ENCODE measurements around the gene DPP6. TPM values are rescaled to one million over a fixed set of nuclear protein-coding genes. Genes with fewer than 3 reads are reported as not detected.

The DPP6 gene
- total RNA-seq, 1 donor from 2014 or later = 0.48 TPM

- H3K27ac Mint-ChIP-seq (ENCODE audit: unreplicated experiment) = no peak overlapping the region
Measured at GRCh38 chr7:154577141-154577873, 525.1 kb downstream of the DPP6 start.

GRCh38 chr7:154578336-154578735 lies 526.1 kb downstream of the DPP6 start:
- Mint-ChIP-seq H3K9me3 (ENCODE audit: unreplicated experiment) (peaks cover 7% of the 10 kb centered on the region), H3K36me3 (ENCODE audit: low read depth, unreplicated experiment) (no peaks in the 10 kb centered on the region), H3K4me3 (ENCODE audit: unreplicated experiment) (no peak overlapping the region), H3K4me1 (ENCODE audit: low read depth, unreplicated experiment) (no peaks in the 10 kb centered on the region), H3K27ac (ENCODE audit: unreplicated experiment) (no peak overlapping the region), H3K27me3 (ENCODE audit: low read depth, unreplicated experiment) (peaks cover 30% of the 10 kb centered on the region)
- H3K4me2 ChIP-seq (ENCODE audit: low read length) = no peak overlapping the region
- H3K27me3 ChIP-seq (ENCODE audit: insufficient read depth, low read length) = no peaks in the 10 kb centered on the region
- H4K20me1 ChIP-seq (ENCODE audit: insufficient read depth, low read length) = no peaks in the 10 kb centered on the region
- H2AFZ ChIP-seq (ENCODE audit: low read depth, low read length) = no peak overlapping the region
- H3K79me2 ChIP-seq (ENCODE audit: insufficient read depth, low read length) = no peaks in the 10 kb centered on the region
- no peaks in the 10 kb centered on the region for H3K4me1 ChIP-seq (ENCODE audit: insufficient read depth, low read length)
- H3K27ac ChIP-seq (ENCODE audit: low read depth, low read length) = no peak overlapping the region
- no peak overlapping the region for H3K4me3 ChIP-seq (ENCODE audit: insufficient read depth, low read depth, low read length)
- H3K9me3 ChIP-seq (ENCODE audit: insufficient read depth, low read depth, low read length) = peaks cover 15% of the 10 kb centered on the region
- FAIRE-seq (no peak), DNase-seq (ENCODE audit: low read depth) (peak; percentile 66)
- TF ChIP-seq EZH2 (IDR thresholded peaks at IDR 0.05; ENCODE audit: insufficient read depth, low read length) (no peak), CTCF (IDR thresholded peaks at IDR 0.05; ENCODE audit: insufficient read depth, low read depth, low read length) (no peak)
- H3K36me3 ChIP-seq (ENCODE audit: insufficient read depth, low read length) = no peaks in the 10 kb centered on the region
- no peak overlapping the region for H3K9ac ChIP-seq (ENCODE audit: low read length)

More at GRCh38 chr7:154577141-154577873, 525.1 kb downstream of the DPP6 start:
- Histone ChIP-seq H3K4me1 (ENCODE audit: insufficient read depth, low read length) (no peaks in the 10 kb centered on the region), H3K9ac (ENCODE audit: low read length) (no peak overlapping the region), H3K4me3 (ENCODE audit: insufficient read depth, low read depth, low read length) (no peak overlapping the region), H3K36me3 (ENCODE audit: insufficient read depth, low read length) (no peaks in the 10 kb centered on the region), H4K20me1 (ENCODE audit: insufficient read depth, low read length) (no peaks in the 10 kb centered on the region), H2AFZ (ENCODE audit: low read depth, low read length) (no peak overlapping the region), H3K9me3 (ENCODE audit: insufficient read depth, low read depth, low read length) (peaks cover 15% of the 10 kb centered on the region), H3K4me2 (ENCODE audit: low read length) (no peak overlapping the region), H3K27me3 (ENCODE audit: insufficient read depth, low read length) (no peaks in the 10 kb centered on the region), H3K27ac (ENCODE audit: low read depth, low read length) (no peak overlapping the region), H3K79me2 (ENCODE audit: insufficient read depth, low read length) (no peaks in the 10 kb centered on the region)
- peaks cover 5% of the 10 kb centered on the region for H3K9me3 Mint-ChIP-seq (ENCODE audit: unreplicated experiment)
- FAIRE-seq (no peak), DNase-seq (ENCODE audit: low read depth) (peak; percentile 1)
- peaks cover 21% of the 10 kb centered on the region for H3K27me3 Mint-ChIP-seq (ENCODE audit: low read depth, unreplicated experiment)
- H3K36me3 Mint-ChIP-seq (ENCODE audit: low read depth, unreplicated experiment) = no peaks in the 10 kb centered on the region
- TF ChIP-seq EZH2 (IDR thresholded peaks at IDR 0.05; ENCODE audit: insufficient read depth, low read length) (no peak), CTCF (IDR thresholded peaks at IDR 0.05; ENCODE audit: insufficient read depth, low read depth, low read length) (no peak)
- no peaks in the 10 kb centered on the region for H3K4me1 Mint-ChIP-seq (ENCODE audit: low read depth, unreplicated experiment)
- H3K4me3 Mint-ChIP-seq (ENCODE audit: unreplicated experiment) = no peak overlapping the region

- H3K27ac Mint-ChIP-seq (ENCODE audit: unreplicated experiment) = no peak overlapping the region
- TF ChIP-seq EZH2 (IDR thresholded peaks at IDR 0.05; ENCODE audit: insufficient read depth, low read length) (no peak), CTCF (IDR thresholded peaks at IDR 0.05; ENCODE audit: insufficient read depth, low read depth, low read length) (no peak)
- H3K4me3 Mint-ChIP-seq (ENCODE audit: unreplicated experiment) = no peak overlapping the region
- H3K9ac ChIP-seq (ENCODE audit: low read length) = no peak overlapping the region
- no peak overlapping the region for H2AFZ ChIP-seq (ENCODE audit: low read depth, low read length)
- no peaks in the 10 kb centered on the region for H3K36me3 ChIP-seq (ENCODE audit: insufficient read depth, low read length)
- peaks cover 6% of the 10 kb centered on the region for H3K9me3 ChIP-seq (ENCODE audit: insufficient read depth, low read depth, low read length)
- H3K27ac ChIP-seq (ENCODE audit: low read depth, low read length) = no peak overlapping the region
- H4K20me1 ChIP-seq (ENCODE audit: insufficient read depth, low read length) = no peaks in the 10 kb centered on the region
- no peaks in the 10 kb centered on the region for H3K27me3 ChIP-seq (ENCODE audit: insufficient read depth, low read length)
- no peaks in the 10 kb centered on the region for H3K36me3 Mint-ChIP-seq (ENCODE audit: low read depth, unreplicated experiment)
- H3K79me2 ChIP-seq (ENCODE audit: insufficient read depth, low read length) = no peaks in the 10 kb centered on the region
- H3K4me1 Mint-ChIP-seq (ENCODE audit: low read depth, unreplicated experiment) = no peaks in the 10 kb centered on the region
- no peak overlapping the region for H3K4me3 ChIP-seq (ENCODE audit: insufficient read depth, low read depth, low read length)
- DNase-seq (ENCODE audit: low read depth) (no peak), FAIRE-seq (no peak)
- no peak overlapping the region for H3K4me2 ChIP-seq (ENCODE audit: low read length)
- H3K27me3 Mint-ChIP-seq (ENCODE audit: low read depth, unreplicated experiment) = peaks cover 36% of the 10 kb centered on the region
- peaks cover 7% of the 10 kb centered on the region for H3K9me3 Mint-ChIP-seq (ENCODE audit: unreplicated experiment)
- no peaks in the 10 kb centered on the region for H3K4me1 ChIP-seq (ENCODE audit: insufficient read depth, low read length)
Measured at GRCh38 chr7:154579711-154580110, 527.5 kb downstream of the DPP6 start.
